ENCODE data around the gene MICOS13. TPM values are rescaled to one million over a fixed set of nuclear protein-coding genes. Genes with fewer than 3 reads are reported as not detected.

Gene MICOS13
- polyA plus RNA-seq, 1 donor from 2014 or later = 46.0 TPM

GRCh38 chr19:5676105-5676771 lies 4.1 kb downstream of the MICOS13 start:
- no peaks in the 10 kb centered on the region for H4K20me1 ChIP-seq (ENCODE audit: insufficient read depth)
- H3K9me2 ChIP-seq (ENCODE audit: insufficient read depth, low read length) = no peaks in the 10 kb centered on the region
- H3K9me3 ChIP-seq (ENCODE audit: low read length) = no peaks in the 10 kb centered on the region
- peaks cover 3% of the 10 kb centered on the region for H3K79me2 ChIP-seq (replicated peaks; ENCODE audit: insufficient read depth, low read length)
- no peak overlapping the region for H3K4me2 ChIP-seq (ENCODE audit: low read length)
- H3K9ac ChIP-seq (ENCODE audit: low read length) = no peak overlapping the region
- no peak overlapping the region for H3K27ac ChIP-seq (ENCODE audit: low read length)
- H3K27me3 ChIP-seq (ENCODE audit: insufficient read depth, low read depth, low read length) = no peaks in the 10 kb centered on the region
- no peak overlapping the region for H3K4me3 ChIP-seq (ENCODE audit: low read length)
- no peak for TF ChIP-seq EP300 (conservative IDR thresholded peaks at IDR 0.05; ENCODE audit: poor library complexity, severe bottlenecking)
- TF ChIP-seq MXI1 (conservative IDR thresholded peaks at IDR 0.05; ENCODE audit: poor library complexity, severe bottlenecking) = no peak
- no peak for TF ChIP-seq REST (IDR thresholded peaks at IDR 0.05; ENCODE audit: borderline replicate concordance)
- no peak for TF ChIP-seq CTCF (IDR thresholded peaks at IDR 0.05; ENCODE audit: poor library complexity, severe bottlenecking)
- no peaks in the 10 kb centered on the region for H3F3A ChIP-seq (ENCODE audit: insufficient read depth, low read length, poor library complexity, severe bottlenecking)
- no peaks in the 10 kb centered on the region for H3K36me3 ChIP-seq (ENCODE audit: insufficient read depth, low read length)
- H2AFZ ChIP-seq (ENCODE audit: low read depth, low read length) = no peak overlapping the region

- Histone ChIP-seq H3F3A (ENCODE audit: insufficient read depth, low read length, poor library complexity, severe bottlenecking) (no peaks in the 10 kb centered on the region), H3K4me3 (ENCODE audit: low read length) (no peak overlapping the region), H3K27ac (ENCODE audit: low read length) (no peak overlapping the region), H3K79me2 (replicated peaks; ENCODE audit: insufficient read depth, low read length) (no peaks in the 10 kb centered on the region), H2AFZ (ENCODE audit: low read depth, low read length) (no peak overlapping the region), H3K4me2 (ENCODE audit: low read length) (no peak overlapping the region), H3K9me2 (ENCODE audit: insufficient read depth, low read length) (no peaks in the 10 kb centered on the region), H3K27me3 (ENCODE audit: insufficient read depth, low read depth, low read length) (no peaks in the 10 kb centered on the region), H3K9ac (ENCODE audit: low read length) (no peak overlapping the region), H4K20me1 (ENCODE audit: insufficient read depth) (no peaks in the 10 kb centered on the region), H3K36me3 (ENCODE audit: insufficient read depth, low read length) (no peaks in the 10 kb centered on the region), H3K9me3 (ENCODE audit: low read length) (no peaks in the 10 kb centered on the region)
- no peak for TF ChIP-seq CTCF (IDR thresholded peaks at IDR 0.05; ENCODE audit: poor library complexity, severe bottlenecking)
- no peak for TF ChIP-seq REST (IDR thresholded peaks at IDR 0.05; ENCODE audit: borderline replicate concordance)
- no peak for TF ChIP-seq SMC3 (conservative IDR thresholded peaks at IDR 0.05; ENCODE audit: poor library complexity)
- TF ChIP-seq TAF1 (IDR thresholded peaks at IDR 0.05; ENCODE audit: low read depth) = no peak
- no peak for TF ChIP-seq MXI1 (conservative IDR thresholded peaks at IDR 0.05; ENCODE audit: poor library complexity, severe bottlenecking)
- TF ChIP-seq EP300 (conservative IDR thresholded peaks at IDR 0.05; ENCODE audit: poor library complexity, severe bottlenecking) = no peak
Observed at GRCh38 chr19:5674714-5675113, 5.6 kb downstream of the MICOS13 start.
